ENCODE data around the gene KIF4A. TPM values are rescaled to one million over a fixed set of nuclear protein-coding genes. Genes with fewer than 3 reads are reported as not detected.

The KIF4A gene
- total RNA-seq, 4 donors from 2014 or later = 0.59 TPM; not detected in 3

DNA sequence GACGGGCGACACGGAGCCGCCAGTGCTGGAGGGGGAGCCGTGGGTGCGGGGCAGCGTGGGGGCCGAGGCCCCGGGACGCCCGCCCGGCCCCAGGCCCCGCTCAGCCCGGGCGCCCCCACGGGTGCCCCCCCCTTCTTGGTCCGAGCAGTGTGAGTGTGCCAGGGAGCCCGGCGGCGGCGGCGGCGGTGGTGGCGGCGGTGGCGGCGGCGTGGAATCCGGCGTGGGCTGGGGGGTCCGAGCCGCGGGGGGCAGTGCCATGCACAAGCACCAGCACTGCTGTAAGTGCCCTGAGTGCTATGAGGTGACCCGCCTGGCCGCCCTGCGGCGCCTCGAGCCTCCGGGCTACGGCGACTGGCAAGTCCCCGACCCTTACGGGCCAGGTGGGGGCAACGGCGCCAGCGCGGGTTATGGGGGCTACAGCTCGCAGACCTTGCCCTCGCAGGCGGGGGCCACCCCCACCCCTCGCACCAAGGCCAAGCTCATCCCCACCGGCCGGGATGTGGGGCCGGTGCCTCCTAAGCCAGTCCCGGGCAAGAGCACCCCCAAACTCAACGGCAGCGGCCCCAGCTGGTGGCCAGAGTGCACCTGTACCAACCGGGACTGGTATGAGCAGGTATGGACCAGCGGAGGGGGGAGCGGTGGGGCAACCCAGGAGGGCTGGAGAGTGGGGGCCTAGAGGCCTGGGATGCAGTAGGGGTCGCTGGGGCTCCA, 155.2 kb downstream of the KIF4A start:
- Histone ChIP-seq H3K27me3 (peaks cover 0 to 44% of the 10 kb centered on the region in 2 donors), H3K9me3 (no peaks in the 10 kb centered on the region), H3K4me1 (peaks cover 0 to 11% (median 0%) of the 10 kb centered on the region in 4 donors), H3K4me3 (peak overlapping the region in 1 of 4 donors; percentile 34), H3K36me3 (no peaks in the 10 kb centered on the region), H3K27ac (no peak overlapping the region)
- WGBS, 2 donors = 0 to 64% methylated on average over 1 to 40 of the region's 61 CpGs
- no peak for DNase-seq (ENCODE audit: low spot score in 2 of 2)
- TF ChIP-seq EP300 (IDR thresholded peaks at IDR 0.05) = no peak

DNA sequence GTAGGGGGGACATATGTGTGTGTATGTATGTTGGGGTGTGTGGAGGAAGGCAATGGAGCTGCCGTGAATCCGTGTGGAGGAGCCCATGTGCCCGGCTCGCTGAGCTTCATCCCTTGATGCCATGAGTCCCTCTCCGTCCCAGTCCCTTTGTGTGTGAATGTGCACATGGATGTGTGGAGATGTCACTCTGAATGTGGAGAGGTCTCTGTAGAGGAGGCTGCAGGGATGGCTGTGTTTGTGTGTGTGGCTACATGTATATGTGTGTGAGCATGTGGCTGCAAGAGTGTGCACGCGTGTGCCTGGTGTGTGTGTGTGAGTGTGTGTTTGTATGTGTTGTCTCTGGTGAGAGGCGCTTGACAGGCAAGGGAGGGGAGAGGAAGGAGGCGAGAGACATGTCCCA, 156.0 kb downstream of the KIF4A start:
- no peaks in the 10 kb centered on the region for H3K9me3 ChIP-seq
- H3K27me3 ChIP-seq = peaks cover 0 to 39% of the 10 kb centered on the region in 2 donors
- no peak overlapping the region for H3K27ac ChIP-seq
- TF ChIP-seq, protein P1, sequence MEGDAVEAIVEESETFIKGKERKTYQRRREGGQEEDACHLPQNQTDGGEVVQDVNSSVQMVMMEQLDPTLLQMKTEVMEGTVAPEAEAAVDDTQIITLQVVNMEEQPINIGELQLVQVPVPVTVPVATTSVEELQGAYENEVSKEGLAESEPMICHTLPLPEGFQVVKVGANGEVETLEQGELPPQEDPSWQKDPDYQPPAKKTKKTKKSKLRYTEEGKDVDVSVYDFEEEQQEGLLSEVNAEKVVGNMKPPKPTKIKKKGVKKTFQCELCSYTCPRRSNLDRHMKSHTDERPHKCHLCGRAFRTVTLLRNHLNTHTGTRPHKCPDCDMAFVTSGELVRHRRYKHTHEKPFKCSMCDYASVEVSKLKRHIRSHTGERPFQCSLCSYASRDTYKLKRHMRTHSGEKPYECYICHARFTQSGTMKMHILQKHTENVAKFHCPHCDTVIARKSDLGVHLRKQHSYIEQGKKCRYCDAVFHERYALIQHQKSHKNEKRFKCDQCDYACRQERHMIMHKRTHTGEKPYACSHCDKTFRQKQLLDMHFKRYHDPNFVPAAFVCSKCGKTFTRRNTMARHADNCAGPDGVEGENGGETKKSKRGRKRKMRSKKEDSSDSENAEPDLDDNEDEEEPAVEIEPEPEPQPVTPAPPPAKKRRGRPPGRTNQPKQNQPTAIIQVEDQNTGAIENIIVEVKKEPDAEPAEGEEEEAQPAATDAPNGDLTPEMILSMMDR (IDR thresholded peaks at IDR 0.05) = no peak
- TF ChIP-seq POLR2A (IDR thresholded peaks at IDR 0.05) (no peak), EP300 (IDR thresholded peaks at IDR 0.05) (no peak)
- 53 to 82% methylated on average over 9 of the region's 9 CpGs for WGBS, 2 donors
- DNase-seq (ENCODE audit: low spot score in 2 of 2) = no peak
- no peak overlapping the region for H3K4me3 ChIP-seq
- H3K36me3 ChIP-seq = no peaks in the 10 kb centered on the region
- H3K4me1 ChIP-seq = peaks cover 0 to 11% (median 0%) of the 10 kb centered on the region in 4 donors

DNA sequence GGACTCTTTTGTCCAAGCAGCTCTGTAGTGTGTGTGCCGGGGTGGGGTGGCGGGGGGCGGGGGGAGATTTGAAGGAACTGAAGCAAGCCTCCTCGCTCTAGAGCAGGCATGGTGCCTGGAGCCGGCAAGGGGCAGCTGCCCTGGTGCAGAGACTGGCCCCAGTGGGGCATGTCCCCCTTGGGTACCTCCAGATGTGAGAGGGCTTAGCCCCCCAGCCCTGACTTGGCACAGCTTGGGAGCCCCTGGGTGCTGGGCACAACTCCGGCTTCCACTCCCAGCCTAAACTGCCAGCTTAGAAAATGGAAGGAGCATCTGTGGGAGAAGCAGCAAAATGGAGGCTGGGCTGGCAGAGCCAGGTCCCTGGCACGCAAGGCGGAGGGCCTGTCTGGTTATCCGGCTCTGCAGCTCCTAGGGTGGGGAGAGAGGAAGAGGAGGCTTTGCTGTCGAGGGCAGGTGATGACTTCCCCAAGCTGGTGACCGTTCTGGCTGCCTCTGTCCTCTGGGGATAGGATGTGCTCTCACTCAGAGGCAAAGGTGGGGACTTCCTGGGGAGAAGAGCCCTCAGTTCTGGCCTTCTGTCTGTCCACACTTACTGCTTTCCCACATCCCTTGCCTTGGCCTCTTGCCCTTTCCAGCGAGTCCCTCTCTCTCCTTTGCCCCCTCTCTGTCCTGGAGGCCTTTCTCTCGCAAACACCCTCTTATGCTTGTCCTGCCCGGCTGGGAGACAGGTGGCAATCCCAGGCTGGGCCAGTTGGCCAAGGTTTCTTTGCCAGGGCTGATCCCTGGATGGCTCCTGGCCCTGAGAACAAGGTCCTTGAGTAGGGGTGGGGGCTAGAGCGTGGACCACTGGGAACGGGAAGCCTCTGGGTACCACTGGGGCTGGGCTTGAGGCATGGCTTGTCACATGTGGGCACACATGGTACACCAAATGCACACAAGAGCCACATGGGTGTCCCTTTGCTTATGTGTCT, 156.8 kb downstream of the KIF4A start:
- Histone ChIP-seq H3K4me3 (no peak overlapping the region), H3K9me3 (no peaks in the 10 kb centered on the region), H3K36me3 (no peaks in the 10 kb centered on the region), H3K27me3 (peaks cover 0 to 40% of the 10 kb centered on the region in 2 donors), H3K4me1 (peaks cover 0 to 11% (median 0%) of the 10 kb centered on the region in 4 donors), H3K27ac (no peak overlapping the region)
- 69 to 77% methylated on average over 5 to 13 of the region's 16 CpGs for WGBS, 2 donors
- DNase-seq (ENCODE audit: low spot score in 2 of 2) = no peak
- TF ChIP-seq, protein P1 (IDR thresholded peaks at IDR 0.05) = no peak
- TF ChIP-seq EP300 (IDR thresholded peaks at IDR 0.05) (no peak), POLR2A (IDR thresholded peaks at IDR 0.05) (no peak)

DNA sequence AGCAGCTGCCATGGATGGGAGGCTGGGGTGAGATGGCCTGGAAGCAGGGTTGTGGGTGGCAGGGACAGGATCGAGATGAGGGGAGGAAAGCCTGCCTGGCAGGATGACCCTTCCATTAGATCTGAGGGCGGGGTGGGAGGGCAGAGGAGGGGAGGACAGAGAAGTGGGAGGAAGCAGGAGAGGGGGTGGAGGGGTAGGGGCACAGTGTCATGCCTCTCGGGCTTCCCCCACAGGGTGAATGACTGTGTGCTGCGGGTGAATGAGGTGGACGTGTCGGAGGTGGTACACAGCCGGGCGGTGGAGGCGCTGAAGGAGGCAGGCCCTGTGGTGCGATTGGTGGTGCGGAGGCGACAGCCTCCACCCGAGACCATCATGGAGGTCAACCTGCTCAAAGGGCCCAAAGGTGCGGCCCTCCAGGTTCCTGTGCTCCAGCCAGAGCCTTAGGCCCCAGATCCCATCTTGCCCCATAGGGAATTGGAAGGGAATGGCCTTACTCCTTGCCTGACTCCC, 159.6 kb downstream of the KIF4A start:
- H3K27ac ChIP-seq = no peak overlapping the region
- H3K4me3 ChIP-seq = no peak overlapping the region
- WGBS, 2 donors = 89 to 92% methylated on average over 14 of the region's 14 CpGs
- peaks cover 0 to 24% (median 0%) of the 10 kb centered on the region in 4 donors for H3K4me1 ChIP-seq
- no peaks in the 10 kb centered on the region for H3K9me3 ChIP-seq
- TF ChIP-seq EP300 (IDR thresholded peaks at IDR 0.05) (no peak), POLR2A (IDR thresholded peaks at IDR 0.05) (no peak)
- TF ChIP-seq, protein P1 (IDR thresholded peaks at IDR 0.05) = no peak
- peaks cover 0 to 28% of the 10 kb centered on the region in 2 donors for H3K27me3 ChIP-seq
- H3K36me3 ChIP-seq = no peaks in the 10 kb centered on the region
- no peak for DNase-seq (ENCODE audit: low spot score in 2 of 2)

DNA sequence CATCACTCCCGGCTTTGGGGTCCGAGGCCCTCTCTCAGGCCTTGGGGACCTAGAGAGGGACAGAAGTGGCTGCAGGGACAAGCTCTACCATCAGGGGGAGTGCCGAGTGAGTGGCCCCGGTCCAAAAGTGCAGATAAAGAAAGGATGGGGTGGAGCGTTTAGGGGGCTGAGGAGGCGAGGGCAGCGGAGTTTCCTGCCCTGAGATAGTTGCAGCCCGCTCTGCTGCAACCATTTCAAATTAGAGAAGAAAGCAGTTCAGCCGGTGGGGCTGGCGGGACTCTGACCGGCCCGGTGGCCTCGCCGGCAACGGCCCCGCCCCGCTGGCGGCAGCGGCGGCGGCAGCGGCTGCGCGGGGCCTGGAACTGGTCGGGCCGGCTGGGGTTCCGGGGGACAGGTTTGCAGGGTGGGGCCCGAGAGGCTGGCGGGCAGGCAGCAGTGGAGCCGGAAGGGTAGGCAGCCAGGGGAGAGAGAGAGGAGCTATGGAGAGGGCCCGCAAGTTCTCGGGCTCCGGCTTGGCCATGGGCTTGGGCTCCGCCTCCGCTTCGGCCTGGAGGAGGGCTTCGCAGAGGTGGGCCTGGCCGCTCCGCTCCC, 162.3 kb downstream of the KIF4A start:
- TF ChIP-seq POLR2A (IDR thresholded peaks at IDR 0.05) (no peak), EP300 (IDR thresholded peaks at IDR 0.05) (no peak)
- TF ChIP-seq, protein P1 (IDR thresholded peaks at IDR 0.05) = peak; percentile 39 to 72 (median 62)
- DNase-seq (ENCODE audit: low spot score in 2 of 2) = peak; percentile 23 to 44
- peak overlapping the region; percentile 34 to 64 (median 41) for H3K4me3 ChIP-seq
- peak overlapping the region in 2 of 4 donors; percentile 50 to 67 for H3K27ac ChIP-seq
- peaks cover 0 to 15% of the 10 kb centered on the region in 2 donors for H3K27me3 ChIP-seq
- H3K4me1 ChIP-seq = peaks cover 0 to 27% (median 0%) of the 10 kb centered on the region in 4 donors
- no peaks in the 10 kb centered on the region for H3K36me3 ChIP-seq
- no peaks in the 10 kb centered on the region for H3K9me3 ChIP-seq
- 0 to 32% methylated on average over 2 to 38 of the region's 39 CpGs for WGBS, 2 donors

All from tibial nerve (tissue), 4 donors.